ENCODE measurements around the gene TRAF7.
"Not testable (repeated sequence)": the region's sequence is repeated elsewhere in the genome, so short reads cannot be mapped to it uniquely, and the experiment has no call there.

Gene TRAF7

GRCh38 chr16:2112539-2113106 lies 43.0 kb upstream of the TRAF7 start:
- not testable (repeated sequence) for H3K4me3 ChIP-seq (ENCODE audit: low read length in 2 of 2); H3K4me1 ChIP-seq (ENCODE audit: control insufficient read depth, insufficient read depth, low read length); H3K36me3 ChIP-seq (ENCODE audit: control insufficient read depth in 2 of 2, insufficient read depth in 2 of 2, low read length in 2 of 2); H3K9ac ChIP-seq (ENCODE audit: low read length in 2 of 2); H3K9me3 ChIP-seq (ENCODE audit: control insufficient read depth in 2 of 2, low read length in 2 of 2); H3K27me3 ChIP-seq (ENCODE audit: control insufficient read depth in 1 of 2, insufficient read depth in 2 of 2, low read length in 2 of 2); H3K27ac ChIP-seq (ENCODE audit: low read length)

- H3K36me3 ChIP-seq (ENCODE audit: control insufficient read depth in 2 of 2, insufficient read depth in 2 of 2, low read length in 2 of 2); H3K27ac ChIP-seq (ENCODE audit: low read length); H3K9me3 ChIP-seq (ENCODE audit: control insufficient read depth in 2 of 2, low read length in 2 of 2); H3K4me3 ChIP-seq (ENCODE audit: low read length in 2 of 2); H3K4me1 ChIP-seq (ENCODE audit: control insufficient read depth, insufficient read depth, low read length); H3K9ac ChIP-seq (ENCODE audit: low read length in 2 of 2); H3K27me3 ChIP-seq (ENCODE audit: control insufficient read depth in 1 of 2, insufficient read depth in 2 of 2, low read length in 2 of 2): not testable (repeated sequence)
These were observed 41.4 kb upstream of the TRAF7 start for GRCh38 chr16:2114225-2114624.

GRCh38 chr16:2114885-2115590 lies 40.5 kb upstream of the TRAF7 start:
- not testable (repeated sequence) for H3K4me1 ChIP-seq (ENCODE audit: control insufficient read depth, insufficient read depth, low read length); H3K4me3 ChIP-seq (ENCODE audit: low read length in 2 of 2); H3K27me3 ChIP-seq (ENCODE audit: control insufficient read depth in 1 of 2, insufficient read depth in 2 of 2, low read length in 2 of 2); H3K27ac ChIP-seq (ENCODE audit: low read length); H3K9me3 ChIP-seq (ENCODE audit: control insufficient read depth in 2 of 2, low read length in 2 of 2); H3K9ac ChIP-seq (ENCODE audit: low read length in 2 of 2); H3K36me3 ChIP-seq (ENCODE audit: control insufficient read depth in 2 of 2, insufficient read depth in 2 of 2, low read length in 2 of 2)

- Histone ChIP-seq H3K4me3 (ENCODE audit: low read length in 2 of 2) (no peak overlapping the region), H3K9me3 (ENCODE audit: control insufficient read depth in 2 of 2, low read length in 2 of 2) (no peaks in the 10 kb centered on the region), H3K4me1 (ENCODE audit: control insufficient read depth, insufficient read depth, low read length) (peaks cover 7% of the 10 kb centered on the region), H3K27ac (ENCODE audit: low read length) (no peak overlapping the region), H3K36me3 (ENCODE audit: control insufficient read depth in 2 of 2, insufficient read depth in 2 of 2, low read length in 2 of 2) (peaks cover 0 to 1% of the 10 kb centered on the region in 2 donors), H3K9ac (ENCODE audit: low read length in 2 of 2) (no peak overlapping the region), H3K27me3 (ENCODE audit: control insufficient read depth in 1 of 2, insufficient read depth in 2 of 2, low read length in 2 of 2) (no peaks in the 10 kb centered on the region)
These were observed 40.0 kb upstream of the TRAF7 start for GRCh38 chr16:2115591-2115973.

GRCh38 chr16:2116428-2116827 lies 39.2 kb upstream of the TRAF7 start:
- H3K27ac ChIP-seq (ENCODE audit: low read length); H3K27me3 ChIP-seq (ENCODE audit: control insufficient read depth in 1 of 2, insufficient read depth in 2 of 2, low read length in 2 of 2); H3K36me3 ChIP-seq (ENCODE audit: control insufficient read depth in 2 of 2, insufficient read depth in 2 of 2, low read length in 2 of 2); H3K9ac ChIP-seq (ENCODE audit: low read length in 2 of 2); H3K9me3 ChIP-seq (ENCODE audit: control insufficient read depth in 2 of 2, low read length in 2 of 2); H3K4me3 ChIP-seq (ENCODE audit: low read length in 2 of 2): not testable (repeated sequence)
- peaks cover 13% of the 10 kb centered on the region for H3K4me1 ChIP-seq (ENCODE audit: control insufficient read depth, insufficient read depth, low read length)

GRCh38 chr16:2117341-2117740 lies 38.2 kb upstream of the TRAF7 start:
- H3K4me1 ChIP-seq (ENCODE audit: control insufficient read depth, insufficient read depth, low read length) = peaks cover 21% of the 10 kb centered on the region
- H3K4me3 ChIP-seq (ENCODE audit: low read length in 2 of 2); H3K27ac ChIP-seq (ENCODE audit: low read length): not testable (repeated sequence)

GRCh38 chr16:2117960-2118722 lies 37.4 kb upstream of the TRAF7 start:
- not testable (repeated sequence) for H3K9me3 ChIP-seq (ENCODE audit: control insufficient read depth in 2 of 2, low read length in 2 of 2); H3K4me3 ChIP-seq (ENCODE audit: low read length in 2 of 2); H3K27ac ChIP-seq (ENCODE audit: low read length); H3K36me3 ChIP-seq (ENCODE audit: control insufficient read depth in 2 of 2, insufficient read depth in 2 of 2, low read length in 2 of 2); H3K27me3 ChIP-seq (ENCODE audit: control insufficient read depth in 1 of 2, insufficient read depth in 2 of 2, low read length in 2 of 2); H3K9ac ChIP-seq (ENCODE audit: low read length in 2 of 2)
- H3K4me1 ChIP-seq (ENCODE audit: control insufficient read depth, insufficient read depth, low read length) = peaks cover 27% of the 10 kb centered on the region

More at GRCh38 chr16:2117341-2117740, 38.2 kb upstream of the TRAF7 start:
- not testable (repeated sequence) for H3K9me3 ChIP-seq (ENCODE audit: control insufficient read depth in 2 of 2, low read length in 2 of 2); H3K9ac ChIP-seq (ENCODE audit: low read length in 2 of 2); H3K36me3 ChIP-seq (ENCODE audit: control insufficient read depth in 2 of 2, insufficient read depth in 2 of 2, low read length in 2 of 2); H3K27me3 ChIP-seq (ENCODE audit: control insufficient read depth in 1 of 2, insufficient read depth in 2 of 2, low read length in 2 of 2)

- peak overlapping the region in 1 of 2 donors; percentile 68 for H3K9ac ChIP-seq (ENCODE audit: low read length in 2 of 2)
- H3K27me3 ChIP-seq (ENCODE audit: control insufficient read depth in 1 of 2, insufficient read depth in 2 of 2, low read length in 2 of 2); H3K9me3 ChIP-seq (ENCODE audit: control insufficient read depth in 2 of 2, low read length in 2 of 2); H3K36me3 ChIP-seq (ENCODE audit: control insufficient read depth in 2 of 2, insufficient read depth in 2 of 2, low read length in 2 of 2): not testable (repeated sequence)
- peak overlapping the region; percentile 93 for H3K27ac ChIP-seq (ENCODE audit: low read length)
- peak overlapping the region; percentile 51 to 69 for H3K4me3 ChIP-seq (ENCODE audit: low read length in 2 of 2)
- peaks cover 47% of the 10 kb centered on the region for H3K4me1 ChIP-seq (ENCODE audit: control insufficient read depth, insufficient read depth, low read length)
These were observed 34.3 kb upstream of the TRAF7 start for GRCh38 chr16:2121325-2121724.

- peak overlapping the region; percentile 51 to 69 for H3K4me3 ChIP-seq (ENCODE audit: low read length in 2 of 2)
- no peaks in the 10 kb centered on the region for H3K36me3 ChIP-seq (ENCODE audit: control insufficient read depth in 2 of 2, insufficient read depth in 2 of 2, low read length in 2 of 2)
- H3K27me3 ChIP-seq (ENCODE audit: control insufficient read depth in 1 of 2, insufficient read depth in 2 of 2, low read length in 2 of 2) = no peaks in the 10 kb centered on the region
- H3K9ac ChIP-seq (ENCODE audit: low read length in 2 of 2) = peak overlapping the region; percentile 42 to 68
- peaks cover 52% of the 10 kb centered on the region for H3K4me1 ChIP-seq (ENCODE audit: control insufficient read depth, insufficient read depth, low read length)
- H3K9me3 ChIP-seq (ENCODE audit: control insufficient read depth in 2 of 2, low read length in 2 of 2) = no peaks in the 10 kb centered on the region
- peak overlapping the region; percentile 93 for H3K27ac ChIP-seq (ENCODE audit: low read length)
These were observed 33.7 kb upstream of the TRAF7 start for GRCh38 chr16:2121853-2122252.

- Histone ChIP-seq H3K9me3 (ENCODE audit: control insufficient read depth in 2 of 2, low read length in 2 of 2) (no peaks in the 10 kb centered on the region), H3K9ac (ENCODE audit: low read length in 2 of 2) (peak overlapping the region; percentile 68 to 76), H3K4me3 (ENCODE audit: low read length in 2 of 2) (peak overlapping the region; percentile 60 to 69), H3K27me3 (ENCODE audit: control insufficient read depth in 1 of 2, insufficient read depth in 2 of 2, low read length in 2 of 2) (no peaks in the 10 kb centered on the region), H3K4me1 (ENCODE audit: control insufficient read depth, insufficient read depth, low read length) (peaks cover 55% of the 10 kb centered on the region), H3K27ac (ENCODE audit: low read length) (peak overlapping the region; percentile 93), H3K36me3 (ENCODE audit: control insufficient read depth in 2 of 2, insufficient read depth in 2 of 2, low read length in 2 of 2) (no peaks in the 10 kb centered on the region)
These were observed 33.2 kb upstream of the TRAF7 start for GRCh38 chr16:2122429-2122828.
